GM23338 (cell line): ENCODE measurements around the gene GPC6. TPM values are rescaled to one million over a fixed set of nuclear protein-coding genes. Genes with fewer than 3 reads are reported as not detected.

Experiments
- ATAC-seq: fragments of 200-7000 bp; cut with Tn5 transposase; 3 replicates; pipeline ENCODE4 v1.9.1; 2020
- DNase-seq: peaks from one replicate; pipeline ENCODE4 v3.0.0-alpha.2; 2015; ENCODE audit warnings: low spot score
- H2AFZ ChIP-seq: fragments of 200-600 bp; sonication (generic); 2 replicates; pipeline ENCODE4 v1.8.0; 2016; ENCODE audit warnings: antibody characterized with exemption, mild to moderate bottlenecking, moderate library complexity
- H3F3A ChIP-seq: fragments of 200-600 bp; sonication (generic); replicated peaks from 2 replicates; pipeline ENCODE4 v1.8.0; 2017; ENCODE audit warnings: antibody characterized with exemption, mixed run types, low read depth
- H3K27ac ChIP-seq: fragments of 200-600 bp; sonication (generic); 2 replicates; pipeline ENCODE4 v1.6.1; 2016; ENCODE audit warnings: low read depth
- H3K27me3 ChIP-seq: fragments of 200-600 bp; sonication (generic); 2 replicates; pipeline ENCODE4 v1.8.0; 2016; ENCODE audit warnings: mild to moderate bottlenecking, mixed run types, moderate library complexity; ENCODE audit not compliant: insufficient read depth
- H3K36me3 ChIP-seq: fragments of 200-600 bp; sonication (generic); 2 replicates; pipeline ENCODE4 v1.8.0; 2016; ENCODE audit warnings: mild to moderate bottlenecking; ENCODE audit not compliant: insufficient read depth
- H3K4me1 ChIP-seq: fragments of 200-600 bp; sonication (generic); 2 replicates; pipeline ENCODE4 v1.8.0; 2016; ENCODE audit warnings: mild to moderate bottlenecking, moderate library complexity; ENCODE audit not compliant: insufficient read depth
- H3K4me2 ChIP-seq: fragments of 200-600 bp; sonication (generic); 2 replicates; pipeline ENCODE4 v1.7.1; 2017; ENCODE audit warnings: mixed run types
- H3K4me3 ChIP-seq: fragments of 200-600 bp; sonication (generic); 2 replicates; pipeline ENCODE4 v1.6.1; 2016; ENCODE audit warnings: mixed run types
- H3K79me2 ChIP-seq: fragments of 200-600 bp; sonication (generic); replicated peaks from 2 replicates; pipeline ENCODE4 v1.8.0; 2017; ENCODE audit warnings: mild to moderate bottlenecking; ENCODE audit not compliant: insufficient read depth
- H3K9me2 ChIP-seq: fragments of 200-600 bp; sonication (generic); 2 replicates; pipeline ENCODE4 v1.8.0; 2017; ENCODE audit not compliant: insufficient read depth
- H4K20me1 ChIP-seq: fragments of 200-600 bp; sonication (generic); replicated peaks from 2 replicates; pipeline ENCODE4 v1.8.0; 2017; ENCODE audit warnings: mild to moderate bottlenecking; ENCODE audit not compliant: insufficient read depth
- H3K27ac Mint-ChIP-seq: 2 replicates; pipeline ENCODE4 v1.8.0; 2020; ENCODE audit warnings: inconsistent platforms, mild to moderate bottlenecking, moderate library complexity, mixed read lengths
- H3K27me3 Mint-ChIP-seq: 3 replicates; pipeline ENCODE4 v1.8.0; 2022; ENCODE audit warnings: low read depth, mild to moderate bottlenecking, moderate library complexity, mixed read lengths, inconsistent platforms; ENCODE audit not compliant: insufficient read depth, poor library complexity
- H3K36me3 Mint-ChIP-seq: 3 replicates; pipeline ENCODE4 v1.8.0; 2021; ENCODE audit warnings: low read depth, mild to moderate bottlenecking, inconsistent platforms, moderate library complexity, mixed read lengths
- H3K4me1 Mint-ChIP-seq: 3 replicates; pipeline ENCODE4 v1.8.0; 2020; ENCODE audit warnings: mild to moderate bottlenecking, inconsistent platforms, mixed read lengths
- H3K4me3 Mint-ChIP-seq: 3 replicates; pipeline ENCODE4 v1.8.0; 2021; ENCODE audit warnings: moderate library complexity, mild to moderate bottlenecking, inconsistent platforms, mixed read lengths
- H3K9me3 Mint-ChIP-seq: 3 replicates; pipeline ENCODE4 v1.8.0; 2020; ENCODE audit warnings: moderate library complexity, mild to moderate bottlenecking, inconsistent platforms, mixed read lengths
- CREB1 ChIP-seq: fragments of 250-450 bp; sonication (Bioruptor Pico); IDR thresholded peaks from 2 replicates; pipeline ENCODE4 v1.5.0; 2020; ENCODE audit warnings: low read depth, mild to moderate bottlenecking, moderate library complexity
- EZH2phosphoT487 ChIP-seq: fragments of 200-600 bp; sonication (generic); IDR thresholded peaks from one replicate; pipeline ENCODE4 v1.8.1; 2018; ENCODE audit warnings: antibody characterized with exemption; ENCODE audit not compliant: unreplicated experiment
- POLR2AphosphoS5 ChIP-seq: IDR thresholded peaks from 2 replicates; pipeline ENCODE4 v1.6.1; 2016; ENCODE audit warnings: antibody characterized with exemption, low read depth
- STAT1 ChIP-seq: IDR thresholded peaks from one replicate; pipeline ENCODE4 v1.6.1; 2016; ENCODE audit warnings: antibody characterized with exemption; ENCODE audit not compliant: unreplicated experiment
- ZNF331 ChIP-seq: fragments of 250-450 bp; sonication (Bioruptor Pico); IDR thresholded peaks from 2 replicates; pipeline ENCODE4 v1.5.0; 2020; ENCODE audit warnings: low read depth, mild to moderate bottlenecking, moderate library complexity
- polyA plus RNA-seq: library from polyadenylated mRNA; unstranded; fragments of >200 nt; fragmentation: Nextera tagmentation; extraction: Ambion mirVana; gene quantifications from 2 replicates; pipeline ENCODE4 v1.2.1, GENCODE V29; 2016
- total RNA-seq: library from RNA; depleted of rRNA; stranded (reverse); fragments of >200 nt; shearing (Covaris generic); gene quantifications from 2 replicates; pipeline ENCODE4 v1.2.3, GENCODE V29; 2014
- TF ChIP-seq, protein P1 (sequence below): fragments of 250-450 bp; sonication (Bioruptor Pico); IDR thresholded peaks from 2 replicates; pipeline ENCODE4 v1.5.0; 2020; ENCODE audit warnings: mild to moderate bottlenecking, moderate library complexity
- TF ChIP-seq, protein P2 (sequence below): IDR thresholded peaks from one replicate; pipeline ENCODE4 v1.6.1; 2018; ENCODE audit warnings: antibody characterized with exemption; ENCODE audit not compliant: unreplicated experiment

The GPC6 gene
- total and polyA plus RNA-seq, 2 experiments from 2014 or later = 6.4 to 28.6 TPM

DNA sequence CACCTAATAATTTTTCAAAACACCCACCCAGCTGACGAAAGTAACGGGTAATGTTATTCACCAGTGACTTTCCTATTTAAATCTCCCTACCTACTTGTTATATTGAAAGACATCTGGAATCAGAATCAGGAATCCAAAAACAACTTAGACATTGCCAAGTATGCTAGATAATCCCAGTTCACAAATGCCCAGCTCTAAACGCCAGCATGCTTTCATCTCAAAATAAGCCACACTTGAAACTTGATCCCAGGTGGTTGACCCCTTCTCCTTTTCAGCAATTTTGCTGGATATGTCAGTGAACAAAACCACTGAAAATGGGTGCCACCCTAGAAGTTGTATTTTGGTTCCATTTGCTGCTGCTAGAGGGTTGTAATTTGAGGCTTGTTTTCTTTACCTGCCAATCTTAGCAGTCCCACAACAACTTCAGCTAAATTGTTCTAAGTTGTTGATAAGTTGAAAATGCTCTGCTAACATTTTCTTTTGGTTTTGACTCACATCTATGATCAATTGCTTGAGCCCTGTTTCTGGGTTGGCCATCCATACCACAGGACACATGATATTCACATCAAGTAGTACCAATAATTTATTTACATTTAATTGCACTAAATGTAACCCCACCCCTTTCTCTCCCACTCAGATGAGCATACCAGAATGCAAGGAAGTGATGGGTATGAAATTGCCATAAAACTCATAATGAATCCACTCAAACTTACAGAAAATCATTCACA lies 1186.4 kb downstream of the GPC6 start:
- H3K9me3 Mint-ChIP-seq = peaks cover 7% of the 10 kb centered on the region; the same call in 1 of the 3 replicates
- Histone ChIP-seq H3K4me3 (no peak overlapping the region), H3K9me2 (no peaks in the 10 kb centered on the region), H4K20me1 (no peaks in the 10 kb centered on the region), H3K4me2 (no peak overlapping the region), H3F3A (no peaks in the 10 kb centered on the region), H3K79me2 (no peaks in the 10 kb centered on the region), H3K27me3 (no peaks in the 10 kb centered on the region), H3K4me1 (no peaks in the 10 kb centered on the region), H3K27ac (no peak overlapping the region), H3K36me3 (no peaks in the 10 kb centered on the region), H2AFZ (no peak overlapping the region)
- H3K36me3 Mint-ChIP-seq = no peaks in the 10 kb centered on the region; the same call in 2 of the 3 replicates
- H3K4me3 Mint-ChIP-seq = no peak overlapping the region
- H3K27ac Mint-ChIP-seq = no peak overlapping the region
- no peaks in the 10 kb centered on the region for H3K27me3 Mint-ChIP-seq
- DNase-seq = no peak
- no peak for TF ChIP-seq EZH2phosphoT487
- no peak for TF ChIP-seq STAT1
- no peak for TF ChIP-seq ZNF331 (CRISPR knock-in tag)
- H3K4me1 Mint-ChIP-seq = peaks cover 4% of the 10 kb centered on the region; the same call in 2 of the 3 replicates
- no peak for ATAC-seq

GRCh38 chr13:94413598-94413944 lies 1187.0 kb downstream of the GPC6 start:
- Mint-ChIP-seq H3K36me3 (no peaks in the 10 kb centered on the region; the same call in 2 of the 3 replicates), H3K27ac (no peak overlapping the region), H3K4me3 (no peak overlapping the region), H3K9me3 (peaks cover 7% of the 10 kb centered on the region; the same call in 1 of the 3 replicates), H3K4me1 (peaks cover 4% of the 10 kb centered on the region; the same call in 2 of the 3 replicates), H3K27me3 (no peaks in the 10 kb centered on the region)
- H4K20me1 ChIP-seq = no peaks in the 10 kb centered on the region
- no peak overlapping the region for H3K4me3 ChIP-seq
- H3K27me3 ChIP-seq = no peaks in the 10 kb centered on the region
- ATAC-seq = no peak
- H3K27ac ChIP-seq = no peak overlapping the region
- TF ChIP-seq CREB1 (no peak), POLR2AphosphoS5 (no peak)
- TF ChIP-seq, protein P1, sequence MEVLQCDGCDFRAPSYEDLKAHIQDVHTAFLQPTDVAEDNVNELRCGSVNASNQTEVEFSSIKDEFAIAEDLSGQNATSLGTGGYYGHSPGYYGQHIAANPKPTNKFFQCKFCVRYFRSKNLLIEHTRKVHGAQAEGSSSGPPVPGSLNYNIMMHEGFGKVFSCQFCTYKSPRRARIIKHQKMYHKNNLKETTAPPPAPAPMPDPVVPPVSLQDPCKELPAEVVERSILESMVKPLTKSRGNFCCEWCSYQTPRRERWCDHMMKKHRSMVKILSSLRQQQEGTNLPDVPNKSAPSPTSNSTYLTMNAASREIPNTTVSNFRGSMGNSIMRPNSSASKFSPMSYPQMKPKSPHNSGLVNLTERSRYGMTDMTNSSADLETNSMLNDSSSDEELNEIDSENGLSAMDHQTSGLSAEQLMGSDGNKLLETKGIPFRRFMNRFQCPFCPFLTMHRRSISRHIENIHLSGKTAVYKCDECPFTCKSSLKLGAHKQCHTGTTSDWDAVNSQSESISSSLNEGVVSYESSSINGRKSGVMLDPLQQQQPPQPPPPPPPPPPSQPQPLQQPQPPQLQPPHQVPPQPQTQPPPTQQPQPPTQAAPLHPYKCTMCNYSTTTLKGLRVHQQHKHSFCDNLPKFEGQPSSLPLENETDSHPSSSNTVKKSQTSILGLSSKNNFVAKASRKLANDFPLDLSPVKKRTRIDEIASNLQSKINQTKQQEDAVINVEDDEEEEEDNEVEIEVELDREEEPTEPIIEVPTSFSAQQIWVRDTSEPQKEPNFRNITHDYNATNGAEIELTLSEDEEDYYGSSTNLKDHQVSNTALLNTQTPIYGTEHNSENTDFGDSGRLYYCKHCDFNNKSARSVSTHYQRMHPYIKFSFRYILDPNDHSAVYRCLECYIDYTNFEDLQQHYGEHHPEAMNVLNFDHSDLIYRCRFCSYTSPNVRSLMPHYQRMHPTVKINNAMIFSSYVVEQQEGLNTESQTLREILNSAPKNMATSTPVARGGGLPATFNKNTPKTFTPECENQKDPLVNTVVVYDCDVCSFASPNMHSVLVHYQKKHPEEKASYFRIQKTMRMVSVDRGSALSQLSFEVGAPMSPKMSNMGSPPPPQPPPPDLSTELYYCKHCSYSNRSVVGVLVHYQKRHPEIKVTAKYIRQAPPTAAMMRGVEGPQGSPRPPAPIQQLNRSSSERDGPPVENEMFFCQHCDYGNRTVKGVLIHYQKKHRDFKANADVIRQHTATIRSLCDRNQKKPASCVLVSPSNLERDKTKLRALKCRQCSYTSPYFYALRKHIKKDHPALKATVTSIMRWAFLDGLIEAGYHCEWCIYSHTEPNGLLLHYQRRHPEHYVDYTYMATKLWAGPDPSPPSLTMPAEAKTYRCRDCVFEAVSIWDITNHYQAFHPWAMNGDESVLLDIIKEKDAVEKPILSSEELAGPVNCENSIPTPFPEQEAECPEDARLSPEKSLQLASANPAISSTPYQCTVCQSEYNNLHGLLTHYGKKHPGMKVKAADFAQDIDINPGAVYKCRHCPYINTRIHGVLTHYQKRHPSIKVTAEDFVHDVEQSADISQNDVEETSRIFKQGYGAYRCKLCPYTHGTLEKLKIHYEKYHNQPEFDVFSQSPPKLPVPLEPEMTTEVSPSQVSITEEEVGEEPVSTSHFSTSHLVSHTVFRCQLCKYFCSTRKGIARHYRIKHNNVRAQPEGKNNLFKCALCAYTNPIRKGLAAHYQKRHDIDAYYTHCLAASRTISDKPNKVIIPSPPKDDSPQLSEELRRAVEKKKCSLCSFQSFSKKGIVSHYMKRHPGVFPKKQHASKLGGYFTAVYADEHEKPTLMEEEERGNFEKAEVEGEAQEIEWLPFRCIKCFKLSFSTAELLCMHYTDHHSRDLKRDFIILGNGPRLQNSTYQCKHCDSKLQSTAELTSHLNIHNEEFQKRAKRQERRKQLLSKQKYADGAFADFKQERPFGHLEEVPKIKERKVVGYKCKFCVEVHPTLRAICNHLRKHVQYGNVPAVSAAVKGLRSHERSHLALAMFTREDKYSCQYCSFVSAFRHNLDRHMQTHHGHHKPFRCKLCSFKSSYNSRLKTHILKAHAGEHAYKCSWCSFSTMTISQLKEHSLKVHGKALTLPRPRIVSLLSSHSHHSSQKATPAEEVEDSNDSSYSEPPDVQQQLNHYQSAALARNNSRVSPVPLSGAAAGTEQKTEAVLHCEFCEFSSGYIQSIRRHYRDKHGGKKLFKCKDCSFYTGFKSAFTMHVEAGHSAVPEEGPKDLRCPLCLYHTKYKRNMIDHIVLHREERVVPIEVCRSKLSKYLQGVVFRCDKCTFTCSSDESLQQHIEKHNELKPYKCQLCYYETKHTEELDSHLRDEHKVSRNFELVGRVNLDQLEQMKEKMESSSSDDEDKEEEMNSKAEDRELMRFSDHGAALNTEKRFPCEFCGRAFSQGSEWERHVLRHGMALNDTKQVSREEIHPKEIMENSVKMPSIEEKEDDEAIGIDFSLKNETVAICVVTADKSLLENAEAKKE (CRISPR knock-in tag) = no peak
- TF ChIP-seq, protein P2, sequence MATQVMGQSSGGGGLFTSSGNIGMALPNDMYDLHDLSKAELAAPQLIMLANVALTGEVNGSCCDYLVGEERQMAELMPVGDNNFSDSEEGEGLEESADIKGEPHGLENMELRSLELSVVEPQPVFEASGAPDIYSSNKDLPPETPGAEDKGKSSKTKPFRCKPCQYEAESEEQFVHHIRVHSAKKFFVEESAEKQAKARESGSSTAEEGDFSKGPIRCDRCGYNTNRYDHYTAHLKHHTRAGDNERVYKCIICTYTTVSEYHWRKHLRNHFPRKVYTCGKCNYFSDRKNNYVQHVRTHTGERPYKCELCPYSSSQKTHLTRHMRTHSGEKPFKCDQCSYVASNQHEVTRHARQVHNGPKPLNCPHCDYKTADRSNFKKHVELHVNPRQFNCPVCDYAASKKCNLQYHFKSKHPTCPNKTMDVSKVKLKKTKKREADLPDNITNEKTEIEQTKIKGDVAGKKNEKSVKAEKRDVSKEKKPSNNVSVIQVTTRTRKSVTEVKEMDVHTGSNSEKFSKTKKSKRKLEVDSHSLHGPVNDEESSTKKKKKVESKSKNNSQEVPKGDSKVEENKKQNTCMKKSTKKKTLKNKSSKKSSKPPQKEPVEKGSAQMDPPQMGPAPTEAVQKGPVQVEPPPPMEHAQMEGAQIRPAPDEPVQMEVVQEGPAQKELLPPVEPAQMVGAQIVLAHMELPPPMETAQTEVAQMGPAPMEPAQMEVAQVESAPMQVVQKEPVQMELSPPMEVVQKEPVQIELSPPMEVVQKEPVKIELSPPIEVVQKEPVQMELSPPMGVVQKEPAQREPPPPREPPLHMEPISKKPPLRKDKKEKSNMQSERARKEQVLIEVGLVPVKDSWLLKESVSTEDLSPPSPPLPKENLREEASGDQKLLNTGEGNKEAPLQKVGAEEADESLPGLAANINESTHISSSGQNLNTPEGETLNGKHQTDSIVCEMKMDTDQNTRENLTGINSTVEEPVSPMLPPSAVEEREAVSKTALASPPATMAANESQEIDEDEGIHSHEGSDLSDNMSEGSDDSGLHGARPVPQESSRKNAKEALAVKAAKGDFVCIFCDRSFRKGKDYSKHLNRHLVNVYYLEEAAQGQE = no peak
- H3K36me3 ChIP-seq = no peaks in the 10 kb centered on the region
- H3K79me2 ChIP-seq = no peaks in the 10 kb centered on the region
- no peak overlapping the region for H3K4me2 ChIP-seq
- no peaks in the 10 kb centered on the region for H3F3A ChIP-seq
- no peaks in the 10 kb centered on the region for H3K4me1 ChIP-seq
- no peak overlapping the region for H2AFZ ChIP-seq
- H3K9me2 ChIP-seq = no peaks in the 10 kb centered on the region
- DNase-seq = no peak
